ENCODE measurements around the gene FGFRL1.

FGFRL1 gene

GRCh38 chr4:986879-987623 is 24.4 kb upstream of the FGFRL1 start, which contains the start of gene IDUA:
Gene IDUA, plus strand, starts transcription at chr4:987044. Its CDS starts 41 bp downstream, at chr4:987085.
- TF ChIP-seq CTCF (IDR thresholded peaks at IDR 0.05; ENCODE audit: low read length, missing control alignments): peak; percentile 37
- peak within 1 kb of the TSS; percentile 73 for H3K4me3 ChIP-seq (replicated peaks; ENCODE audit: low read depth, low read length)
- DNase-seq (ENCODE audit: low read depth): peak; percentile 59

GRCh38 chr4:987624-988513 is 23.6 kb upstream of the FGFRL1 start:
- no peak for TF ChIP-seq CTCF (IDR thresholded peaks at IDR 0.05; ENCODE audit: low read length, missing control alignments)
- H3K4me3 ChIP-seq (replicated peaks; ENCODE audit: low read depth, low read length): peak overlapping the region; percentile 73
- DNase-seq (ENCODE audit: low read depth): no peak

GRCh38 chr4:988726-989721 is 22.4 kb upstream of the FGFRL1 start:
- TF ChIP-seq CTCF (IDR thresholded peaks at IDR 0.05; ENCODE audit: low read length, missing control alignments): no peak
- H3K4me3 ChIP-seq (replicated peaks; ENCODE audit: low read depth, low read length): no peak overlapping the region

GRCh38 chr4:989722-990471 is 21.5 kb upstream of the FGFRL1 start:
- no peak overlapping the region for H3K4me3 ChIP-seq (replicated peaks; ENCODE audit: low read depth, low read length)
- no peak for DNase-seq (ENCODE audit: low read depth)
- no peak for TF ChIP-seq CTCF (IDR thresholded peaks at IDR 0.05; ENCODE audit: low read length, missing control alignments)

More at GRCh38 chr4:988726-989721, 22.4 kb upstream of the FGFRL1 start:
- DNase-seq (ENCODE audit: low read depth): no peak

GRCh38 chr4:990746-991367 is 20.6 kb upstream of the FGFRL1 start:
- H3K4me3 ChIP-seq (replicated peaks; ENCODE audit: low read depth, low read length): no peak overlapping the region
- no peak for DNase-seq (ENCODE audit: low read depth)
- no peak for TF ChIP-seq CTCF (IDR thresholded peaks at IDR 0.05; ENCODE audit: low read length, missing control alignments)

Measured in fibroblast of pulmonary artery (primary cell).